Activated CD4-positive, alpha-beta memory T cell treated with anti-CD3 and anti-CD28 coated beads for 36 hours (primary cell): ENCODE measurements around the gene IFNGR2. TPM values are rescaled to one million over a fixed set of nuclear protein-coding genes. Genes with fewer than 3 reads are reported as not detected.
"Not testable (repeated sequence)": the region's sequence is repeated elsewhere in the genome, so short reads cannot be mapped to it uniquely, and the experiment has no call there.

Experiments
- CTCF ChIA-PET: fragments of 350-600 bp; sonication (Branson Sonifier 250); formaldehyde crosslinking; loops from one replicate; lab custom pipeline; 2021; ENCODE audit warnings: antibody characterized with exemption, inconsistent platforms; lab: Charles Lee
- POLR2A ChIA-PET: fragments of 350-600 bp; sonication (Branson Sonifier 250); formaldehyde crosslinking; loops from one replicate; lab custom pipeline; 2021; ENCODE audit warnings: antibody characterized with exemption; lab: Charles Lee
- DNase-seq: peaks from one replicate; pipeline ENCODE4 v3.0.0-alpha.2; 2020
- H3K27ac Mint-ChIP-seq: one replicate; pipeline ENCODE4 v1.8.0; 2021; ENCODE audit warnings: mixed read lengths
- H3K27me3 Mint-ChIP-seq: one replicate; pipeline ENCODE4 v1.8.0; 2021; ENCODE audit warnings: mixed read lengths
- H3K36me3 Mint-ChIP-seq: one replicate; pipeline ENCODE4 v1.8.0; 2021; ENCODE audit warnings: mixed read lengths
- H3K4me1 Mint-ChIP-seq: one replicate; pipeline ENCODE4 v1.8.0; 2021; ENCODE audit warnings: low read depth, mixed read lengths
- H3K4me3 Mint-ChIP-seq: one replicate; pipeline ENCODE4 v1.8.0; 2021; ENCODE audit warnings: mild to moderate bottlenecking, mixed read lengths
- H3K9me3 Mint-ChIP-seq: one replicate; pipeline ENCODE4 v1.8.0; 2021; ENCODE audit warnings: mixed read lengths
- intact Hi-C: fragments of 100-400 bp; cut with micrococcal nuclease; formaldehyde crosslinking; loops from one replicate; pipeline ENCODE4 v1.15.1; 2023
- total RNA-seq, 2 experiments: library from RNA; stranded (reverse); gene quantifications; one replicate each; pipeline ENCODE4 v1.2.3, GENCODE V29; 2021

The IFNGR2 gene
- total RNA-seq = 10 to 100 TPM; 14.3 to 17.0 TPM

GRCh38 chr21:33403128-33403785 lies at the start of gene IFNGR2:
TSS of gene IFNGR2 (plus strand) at chr21:33403413. CDS start at chr21:33403544, 131 bp downstream.
- ChIA-PET POLR2A (interaction anchor here (1.4 kb wide), 1 partner anchor 42 kb away, joined by 3 read pairs; no protein-coding TSS in a partner anchor), CTCF (no interaction called here)
- DNase-seq = peak; percentile 40
- peak within 1 kb of the TSS; percentile 81 for H3K27ac Mint-ChIP-seq
- H3K27me3 Mint-ChIP-seq = peaks cover 16% of the 10 kb centered on the region
- H3K36me3 Mint-ChIP-seq = peaks cover 8% of the 10 kb centered on the region
- no peaks in the 10 kb centered on the region for H3K9me3 Mint-ChIP-seq
- intact Hi-C loops = no loop called here
- peaks cover 35% of the 10 kb centered on the region for H3K4me1 Mint-ChIP-seq
- H3K4me3 Mint-ChIP-seq = peak within 1 kb of the TSS; percentile 90

GRCh38 chr21:33355355-33355754 lies 47.9 kb upstream of the IFNGR2 start:
- intact Hi-C loops = no loop called here
- Mint-ChIP-seq H3K4me1 (peaks cover 7% of the 10 kb centered on the region), H3K9me3 (no peaks in the 10 kb centered on the region), H3K4me3 (no peak overlapping the region), H3K27ac (peak overlapping the region; percentile 74), H3K27me3 (no peaks in the 10 kb centered on the region), H3K36me3 (peaks cover 8% of the 10 kb centered on the region)
- ChIA-PET POLR2A (no interaction called here), CTCF (no interaction called here)
- DNase-seq = no peak

GRCh38 chr21:33355996-33356395 lies 47.2 kb upstream of the IFNGR2 start:
- POLR2A ChIA-PET = no interaction called here

DNA sequence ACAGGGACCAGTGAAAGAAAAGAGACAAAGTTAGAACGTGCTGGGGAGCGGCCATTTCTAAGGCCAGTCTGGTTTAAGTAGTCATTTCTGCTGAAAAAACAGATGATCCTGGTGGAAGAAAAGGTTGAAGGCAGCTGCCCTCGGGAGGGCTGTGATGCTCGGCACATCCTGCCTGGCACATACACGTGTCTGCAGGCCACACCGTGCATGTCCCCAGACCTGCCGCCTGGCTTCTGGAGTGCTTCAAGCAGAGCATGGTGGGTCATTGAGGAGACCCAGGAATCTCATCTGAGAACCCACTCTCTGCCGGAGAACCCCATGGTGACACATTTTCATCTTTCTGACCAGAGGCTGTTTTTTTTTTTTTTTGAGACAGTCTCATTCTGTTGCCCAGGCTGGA lies 46.0 kb upstream of the IFNGR2 start:
- CTCF ChIA-PET = no interaction called here
- no peaks in the 10 kb centered on the region for H3K27me3 Mint-ChIP-seq
- no peaks in the 10 kb centered on the region for H3K9me3 Mint-ChIP-seq
- no peak for DNase-seq
- peaks cover 8% of the 10 kb centered on the region for H3K36me3 Mint-ChIP-seq
- H3K27ac Mint-ChIP-seq = no peak overlapping the region
- POLR2A ChIA-PET = no interaction called here
- H3K4me3 Mint-ChIP-seq = no peak overlapping the region
- intact Hi-C loops = no loop called here
- peaks cover 17% of the 10 kb centered on the region for H3K4me1 Mint-ChIP-seq

More at GRCh38 chr21:33355996-33356395, 47.2 kb upstream of the IFNGR2 start:
- intact Hi-C loops = no loop called here
- Mint-ChIP-seq H3K27me3 (no peaks in the 10 kb centered on the region), H3K27ac (no peak overlapping the region), H3K36me3 (peaks cover 8% of the 10 kb centered on the region), H3K4me1 (peaks cover 8% of the 10 kb centered on the region), H3K4me3 (no peak overlapping the region), H3K9me3 (no peaks in the 10 kb centered on the region)
- no peak for DNase-seq
- CTCF ChIA-PET = interaction anchor here (1.0 kb wide), 1 partner anchor 10 kb away, joined by 6 read pairs; no protein-coding TSS in a partner anchor

DNA sequence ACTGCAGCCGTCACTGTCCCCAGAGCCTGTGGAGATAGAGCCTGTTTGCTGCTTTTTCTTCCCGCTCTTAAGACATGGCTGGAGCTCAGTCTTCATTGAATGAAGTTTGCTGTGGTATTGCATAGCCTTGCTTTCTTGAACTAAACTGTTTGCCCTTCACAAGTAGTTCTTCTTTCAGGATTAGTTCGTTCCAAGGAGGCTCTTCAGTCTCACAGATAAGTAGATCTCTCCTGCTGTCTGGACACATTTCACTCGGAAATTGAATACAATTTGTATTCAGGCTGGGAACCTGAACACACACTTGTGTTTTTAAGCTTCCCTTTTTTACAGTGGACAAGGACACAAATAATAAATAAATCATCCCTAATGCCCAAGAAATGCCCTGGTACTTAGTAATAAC lies 43.8 kb upstream of the IFNGR2 start:
- Mint-ChIP-seq H3K27me3 (no peaks in the 10 kb centered on the region), H3K9me3 (no peaks in the 10 kb centered on the region), H3K27ac (no peak overlapping the region), H3K36me3 (peaks cover 7% of the 10 kb centered on the region), H3K4me1 (peaks cover 17% of the 10 kb centered on the region), H3K4me3 (no peak overlapping the region)
- intact Hi-C loops = no loop called here
- ChIA-PET CTCF (interaction anchor here (0.9 to 3.7 kb wide), 7 partner anchors 10 to 162 kb away, joined by 3 to 69 read pairs (median 6); no protein-coding TSS in a partner anchor), POLR2A (interaction anchor here (1.4 kb wide), 1 partner anchor 34 kb away, joined by 4 read pairs; the partner anchor contains the start of gene IFNAR1)
- DNase-seq = no peak

DNA sequence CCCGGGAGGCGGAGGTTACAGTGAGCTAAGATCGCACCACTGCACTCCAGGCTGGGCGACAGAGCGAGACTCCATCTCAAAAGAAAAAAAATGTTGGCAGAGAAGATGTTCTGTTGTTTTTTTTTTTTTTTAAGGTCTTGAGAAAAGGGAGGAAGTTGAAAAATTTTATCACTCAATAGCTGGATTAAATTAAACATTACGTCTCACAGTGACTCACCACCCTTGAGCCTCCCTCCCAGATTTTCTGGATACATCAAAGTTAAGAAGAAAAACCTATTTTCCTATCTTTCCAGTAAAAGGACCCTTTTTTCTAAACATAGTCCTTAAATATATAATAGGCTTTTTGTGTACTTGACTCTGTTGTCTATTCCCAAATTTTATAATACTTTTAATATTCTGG lies 42.9 kb upstream of the IFNGR2 start:
- ChIA-PET POLR2A (interaction anchor here (1.5 kb wide), 1 partner anchor 131 kb away, joined by 5 read pairs; the partner anchor contains the start of gene IFNAR2), CTCF (interaction anchor here (1.0 to 3.7 kb wide), 26 partner anchors 8 to 163 kb away, joined by 3 to 72 read pairs (median 12); partner anchors contain the start of gene IFNAR1)
- DNase-seq = no peak
- Mint-ChIP-seq H3K27ac (no peak overlapping the region), H3K27me3 (no peaks in the 10 kb centered on the region), H3K9me3 (no peaks in the 10 kb centered on the region), H3K4me3 (no peak overlapping the region), H3K4me1 (peaks cover 16% of the 10 kb centered on the region), H3K36me3 (peaks cover 6% of the 10 kb centered on the region)
- intact Hi-C loops = loop anchor here (5.0 to 10.0 kb wide), 4 partner anchors 33 to 588 kb away; partner anchors contain the start of genes IL10RB and PAXBP1

- no peaks in the 10 kb centered on the region for H3K27me3 Mint-ChIP-seq
- POLR2A ChIA-PET = interaction anchor here (0.7 to 2.0 kb wide), 8 partner anchors 19 to 159 kb away, joined by 3 to 10 read pairs (median 4); partner anchors contain the start of genes IFNAR1, IFNAR2, IFNGR2 and IL10RB
These were observed 42.2 kb upstream of the IFNGR2 start for GRCh38 chr21:33360881-33361602.

GRCh38 chr21:33362044-33362555 lies 41.1 kb upstream of the IFNGR2 start:
- ChIA-PET CTCF (interaction anchor here (0.8 to 3.7 kb wide), 43 partner anchors 10 to 605 kb away, joined by 3 to 72 read pairs (median 6); partner anchors contain the start of genes IFNAR1, PAXBP1 and TMEM50B), POLR2A (interaction anchor here (0.9 to 2.0 kb wide), 6 partner anchors 18 to 160 kb away, joined by 3 to 10 read pairs (median 4); partner anchors contain the start of genes IFNAR1 and IL10RB)
- Mint-ChIP-seq H3K4me3 (peak overlapping the region; percentile 70), H3K4me1 (peaks cover 13% of the 10 kb centered on the region), H3K27ac (peak overlapping the region; percentile 75), H3K27me3 (no peaks in the 10 kb centered on the region), H3K9me3 (peaks cover 11% of the 10 kb centered on the region), H3K36me3 (peaks cover under 1% of the 10 kb centered on the region)
- intact Hi-C loops = loop anchor here (5.0 to 10.0 kb wide), 4 partner anchors 35 to 590 kb away; partner anchors contain the start of genes IL10RB and PAXBP1
- DNase-seq = peak; percentile 77

More at GRCh38 chr21:33360881-33361602, 42.2 kb upstream of the IFNGR2 start:
- DNase-seq = peak; percentile 94
- peaks cover under 1% of the 10 kb centered on the region for H3K9me3 Mint-ChIP-seq
- H3K27ac Mint-ChIP-seq = peak overlapping the region; percentile 75
- intact Hi-C loops = loop anchor here (1.0 to 10.0 kb wide), 9 partner anchors 13 to 589 kb away; partner anchors contain the start of genes IL10RB and PAXBP1
- CTCF ChIA-PET = interaction anchor here (0.6 to 3.7 kb wide), 65 partner anchors 9 to 589 kb away, joined by 3 to 72 read pairs (median 5); partner anchors contain the start of genes IFNAR1, IL10RB, OLIG2 and PAXBP1
- peak overlapping the region; percentile 70 for H3K4me3 Mint-ChIP-seq
- peaks cover 13% of the 10 kb centered on the region for H3K4me1 Mint-ChIP-seq
- H3K36me3 Mint-ChIP-seq = peaks cover 2% of the 10 kb centered on the region

DNA sequence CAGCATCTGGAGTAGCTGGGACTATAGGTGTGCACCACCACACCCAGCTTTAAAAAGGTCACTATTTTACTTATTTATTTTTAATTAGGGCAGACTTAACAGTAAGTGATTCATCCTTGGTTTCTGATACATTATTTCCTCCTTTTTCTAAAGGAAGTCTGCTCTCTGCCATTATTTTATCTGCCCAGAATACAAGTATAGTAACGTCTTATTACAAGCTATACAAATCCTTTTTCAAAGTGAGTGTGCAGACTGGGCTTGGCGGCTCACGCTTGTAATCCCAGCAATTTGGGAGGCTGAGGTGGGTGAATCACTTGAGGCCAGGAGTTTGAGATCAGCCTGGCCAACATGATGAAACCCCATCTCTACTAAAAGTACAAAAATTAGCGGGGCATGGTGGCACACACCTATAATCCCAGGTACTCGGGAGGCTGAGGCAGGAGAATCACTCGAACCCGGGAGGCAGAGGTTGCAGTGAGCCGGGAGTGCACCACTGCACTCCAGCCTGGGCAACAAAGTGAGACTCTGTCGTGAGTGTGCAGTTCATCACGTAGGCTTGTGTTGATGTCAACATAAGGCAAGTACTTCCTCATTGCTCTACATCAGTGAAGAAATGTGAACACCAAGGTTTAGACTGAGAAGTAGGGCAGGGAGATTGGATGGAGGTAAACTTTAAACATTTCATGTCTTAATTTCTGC lies 39.2 kb upstream of the IFNGR2 start:
- POLR2A ChIA-PET, H3K27me3 Mint-ChIP-seq, DNase-seq, H3K36me3 Mint-ChIP-seq, H3K4me3 Mint-ChIP-seq, H3K27ac Mint-ChIP-seq: not testable (repeated sequence)
- intact Hi-C loops = loop anchor here (5.0 to 10.0 kb wide), 4 partner anchors 37 to 592 kb away; partner anchors contain the start of genes IL10RB and PAXBP1
- CTCF ChIA-PET = interaction anchor here (0.7 to 1.2 kb wide), 4 partner anchors 71 to 242 kb away, joined by 3 read pairs; no protein-coding TSS in a partner anchor
- Mint-ChIP-seq H3K4me1 (peaks cover 13% of the 10 kb centered on the region), H3K9me3 (peaks cover 27% of the 10 kb centered on the region)

- Mint-ChIP-seq H3K27ac (no peak overlapping the region), H3K27me3 (no peaks in the 10 kb centered on the region), H3K4me3 (no peak overlapping the region), H3K9me3 (peaks cover 27% of the 10 kb centered on the region), H3K36me3 (peaks cover 6% of the 10 kb centered on the region), H3K4me1 (peaks cover 13% of the 10 kb centered on the region)
- ChIA-PET POLR2A (no interaction called here), CTCF (no interaction called here)
- intact Hi-C loops = loop anchor here (5.0 to 10.0 kb wide), 4 partner anchors 38 to 593 kb away; partner anchors contain the start of genes IL10RB and PAXBP1
- no peak for DNase-seq
These were observed 38.4 kb upstream of the IFNGR2 start for GRCh38 chr21:33364830-33365229.
